Lower leg skin (tissue), 3 donors: ENCODE measurements around the gene SMC4.

Source experiments
- POLR2A ChIP-seq, 2 donors: fragments of 450-650 bp; IDR thresholded peaks; one replicate each; pipeline ENCODE4 v1.6.1; 2016 to 2017; ENCODE audit warnings: antibody characterized with exemption in 2 of 2, mild to moderate bottlenecking in 1 of 2, moderate library complexity in 1 of 2
- TF ChIP-seq, protein P1 (sequence below), 3 donors: fragments of 450-650 bp; IDR thresholded peaks; one replicate each; pipeline ENCODE4 v1.5.1; 2016; ENCODE audit warnings: antibody characterized with exemption in 3 of 3, mild to moderate bottlenecking in 3 of 3, moderate library complexity in 2 of 3

- TF ChIP-seq, protein P1, sequence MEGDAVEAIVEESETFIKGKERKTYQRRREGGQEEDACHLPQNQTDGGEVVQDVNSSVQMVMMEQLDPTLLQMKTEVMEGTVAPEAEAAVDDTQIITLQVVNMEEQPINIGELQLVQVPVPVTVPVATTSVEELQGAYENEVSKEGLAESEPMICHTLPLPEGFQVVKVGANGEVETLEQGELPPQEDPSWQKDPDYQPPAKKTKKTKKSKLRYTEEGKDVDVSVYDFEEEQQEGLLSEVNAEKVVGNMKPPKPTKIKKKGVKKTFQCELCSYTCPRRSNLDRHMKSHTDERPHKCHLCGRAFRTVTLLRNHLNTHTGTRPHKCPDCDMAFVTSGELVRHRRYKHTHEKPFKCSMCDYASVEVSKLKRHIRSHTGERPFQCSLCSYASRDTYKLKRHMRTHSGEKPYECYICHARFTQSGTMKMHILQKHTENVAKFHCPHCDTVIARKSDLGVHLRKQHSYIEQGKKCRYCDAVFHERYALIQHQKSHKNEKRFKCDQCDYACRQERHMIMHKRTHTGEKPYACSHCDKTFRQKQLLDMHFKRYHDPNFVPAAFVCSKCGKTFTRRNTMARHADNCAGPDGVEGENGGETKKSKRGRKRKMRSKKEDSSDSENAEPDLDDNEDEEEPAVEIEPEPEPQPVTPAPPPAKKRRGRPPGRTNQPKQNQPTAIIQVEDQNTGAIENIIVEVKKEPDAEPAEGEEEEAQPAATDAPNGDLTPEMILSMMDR (IDR thresholded peaks at IDR 0.05): no peak
- TF ChIP-seq POLR2A (IDR thresholded peaks at IDR 0.05): no peak
Observed at GRCh38 chr3:160398820-160399124, 678 bp upstream of the SMC4 start.
